Osteoblast (primary cell): ENCODE results near the gene CCDC88B. TPM values are rescaled to one million over a fixed set of nuclear protein-coding genes. Genes with fewer than 3 reads are reported as not detected.

Experiments
- DNase-seq: peaks from one replicate; pipeline ENCODE4 v3.0.0; 2011; ENCODE audit warnings: low spot score, mixed read lengths; ENCODE audit not compliant: insufficient read length; ENCODE audit errors: missing footprints
- H2AFZ ChIP-seq: 2 replicates; pipeline ENCODE4 v1.6.0; 2011; ENCODE audit warnings: mild to moderate bottlenecking, low read length
- H3K27ac ChIP-seq: 2 replicates; pipeline ENCODE4 v1.5.1; 2011; ENCODE audit warnings: mild to moderate bottlenecking, low read depth, low read length, moderate library complexity
- H3K27me3 ChIP-seq: 2 replicates; pipeline ENCODE4 v1.6.0; 2012; ENCODE audit warnings: mild to moderate bottlenecking, control low read depth, inconsistent platforms, low read length, moderate library complexity; ENCODE audit not compliant: insufficient read depth
- H3K36me3 ChIP-seq: 2 replicates; pipeline ENCODE4 v1.5.1; 2011; ENCODE audit warnings: mild to moderate bottlenecking, low read length, control low read depth, moderate library complexity; ENCODE audit not compliant: insufficient read depth
- H3K4me1 ChIP-seq: 2 replicates; pipeline ENCODE4 v1.5.1; 2011; ENCODE audit warnings: mild to moderate bottlenecking, low read length, control low read depth, moderate library complexity; ENCODE audit not compliant: insufficient read depth
- H3K4me2 ChIP-seq: 2 replicates; pipeline ENCODE4 v1.6.0; 2011; ENCODE audit warnings: mild to moderate bottlenecking, low read length; ENCODE audit not compliant: insufficient read depth
- H3K4me3 ChIP-seq: fragments of 200-600 bp; sonication (generic); 3 replicates; pipeline ENCODE4 v1.5.1; 2012; ENCODE audit warnings: mild to moderate bottlenecking, low read length, inconsistent platforms; ENCODE audit not compliant: insufficient read depth
- H3K79me2 ChIP-seq: 2 replicates; pipeline ENCODE4 v1.6.0; 2012; ENCODE audit warnings: mild to moderate bottlenecking, low read length, control low read depth, inconsistent platforms; ENCODE audit not compliant: insufficient read depth
- H3K9me3 ChIP-seq: 2 replicates; pipeline ENCODE4 v1.5.1; 2011; ENCODE audit warnings: low read depth, low read length, control low read depth
- H4K20me1 ChIP-seq: 2 replicates; pipeline ENCODE4 v1.6.0; 2012; ENCODE audit warnings: mild to moderate bottlenecking, low read length, control low read depth; ENCODE audit not compliant: insufficient read depth
- CTCF ChIP-seq: IDR thresholded peaks from 2 replicates; pipeline ENCODE4 v1.5.1; 2011; ENCODE audit warnings: mild to moderate bottlenecking, low read depth, low read length, moderate library complexity; ENCODE audit errors: extremely low read depth
- total RNA-seq: library from RNA; depleted of rRNA; stranded (reverse); fragments of >200 nt; gene quantifications from 2 replicates; pipeline ENCODE4 v1.2.3, GENCODE V29; 2012

The CCDC88B gene
- total RNA-seq, 1 donor, result 1.4 TPM

GRCh38 chr11:64296236-64296635 is 43.8 kb upstream of the CCDC88B start:
- H3K79me2 ChIP-seq, result no peaks in the 10 kb centered on the region
- no peak for TF ChIP-seq CTCF
- H2AFZ ChIP-seq, result no peak overlapping the region
- H3K27me3 ChIP-seq, result peaks cover 94% of the 10 kb centered on the region
- no peaks in the 10 kb centered on the region for H3K36me3 ChIP-seq
- no peak overlapping the region for H3K4me3 ChIP-seq
- no peak overlapping the region for H3K27ac ChIP-seq
- DNase-seq, result peak; percentile 67
- no peaks in the 10 kb centered on the region for H3K9me3 ChIP-seq
- H4K20me1 ChIP-seq, result no peaks in the 10 kb centered on the region
- peaks cover 6% of the 10 kb centered on the region for H3K4me1 ChIP-seq
- H3K4me2 ChIP-seq, result no peak overlapping the region

GRCh38 chr11:64296830-64297698 is 42.9 kb upstream of the CCDC88B start:
- Histone ChIP-seq H3K27me3 (peaks cover 87% of the 10 kb centered on the region), H3K4me1 (peaks cover 6% of the 10 kb centered on the region), H3K4me2 (no peak overlapping the region), H3K4me3 (no peak overlapping the region), H3K36me3 (no peaks in the 10 kb centered on the region), H4K20me1 (no peaks in the 10 kb centered on the region), H3K9me3 (no peaks in the 10 kb centered on the region), H2AFZ (no peak overlapping the region), H3K79me2 (no peaks in the 10 kb centered on the region), H3K27ac (no peak overlapping the region)
- peak; percentile 44 for DNase-seq
- no peak for TF ChIP-seq CTCF

- Histone ChIP-seq H3K4me3 (no peak overlapping the region), H3K4me1 (peaks cover 6% of the 10 kb centered on the region), H2AFZ (no peak overlapping the region), H3K27me3 (peaks cover 80% of the 10 kb centered on the region), H3K9me3 (no peaks in the 10 kb centered on the region), H4K20me1 (no peaks in the 10 kb centered on the region), H3K79me2 (no peaks in the 10 kb centered on the region), H3K36me3 (no peaks in the 10 kb centered on the region), H3K4me2 (no peak overlapping the region), H3K27ac (no peak overlapping the region)
- TF ChIP-seq CTCF, result no peak
- DNase-seq, result peak; percentile 82
Measured at GRCh38 chr11:64297699-64298358, 42.2 kb upstream of the CCDC88B start.
